ENCODE data around the gene DUSP1. TPM values are rescaled to one million over a fixed set of nuclear protein-coding genes. Genes with fewer than 3 reads are reported as not detected.

DUSP1 gene
- total and polyA plus RNA-seq, 10 of the 15 experiments (the other 5 are each of a cell fraction or from before 2014, with no cell fraction given), result 1.4 to 6.2 (median 3.9) TPM

GRCh38 chr5:172741206-172741582, 29.8 kb downstream of the DUSP1 start:
- DNase-seq (ENCODE audit: low read depth, low spot score) (no peak), FAIRE-seq (no peak), ATAC-seq (no peak)
- Histone ChIP-seq H3K4me2 (ENCODE audit: control insufficient read depth, insufficient read depth) (no peak overlapping the region), H3K27ac (ENCODE audit: control insufficient read depth, insufficient read depth) (no peak overlapping the region), H3K9me3 (replicated peaks; ENCODE audit: control insufficient read depth, insufficient read depth, low read length) (no peaks in the 10 kb centered on the region), H4K20me1 (ENCODE audit: control insufficient read depth, insufficient read depth) (no peaks in the 10 kb centered on the region), H2AFZ (ENCODE audit: control insufficient read depth, low read depth, low read length) (no peak overlapping the region), H3K4me3 (no peak overlapping the region), H3K4me1 (ENCODE audit: control insufficient read depth, insufficient read depth, low read length) (peaks cover 3% of the 10 kb centered on the region), H3K79me2 (ENCODE audit: control insufficient read depth, insufficient read depth, low read length) (no peaks in the 10 kb centered on the region), H3K27me3 (replicated peaks in 1 of 2; ENCODE audit: control insufficient read depth in 2 of 2, insufficient read depth in 2 of 2, low read length in 1 of 2) (no peaks in the 10 kb centered on the region), H3K9ac (ENCODE audit: control insufficient read depth, insufficient read depth, low read length) (no peak overlapping the region), H3K36me3 (ENCODE audit: control insufficient read depth in 2 of 2, insufficient read depth in 2 of 2, low read length in 1 of 2) (no peaks in the 10 kb centered on the region)
- no peak for TF ChIP-seq SRF (IDR thresholded peaks at IDR 0.05; ENCODE audit: low read depth in 2 of 2, low read length in 2 of 2)
- TF ChIP-seq GATAD2B (conservative IDR thresholded peaks at IDR 0.05; ENCODE audit: low read depth), result no peak
- TF ChIP-seq WRNIP1 (IDR thresholded peaks at IDR 0.05; ENCODE audit: borderline replicate concordance, low read depth, low read length), result no peak
- no peak for TF ChIP-seq NR2F1 (conservative IDR thresholded peaks at IDR 0.05)
- no peak for TF ChIP-seq BCLAF1 (IDR thresholded peaks at IDR 0.05)
- TF ChIP-seq POLR2AphosphoS5 (IDR thresholded peaks at IDR 0.05; ENCODE audit: low read length), result no peak
- no peak for TF ChIP-seq TCF12 (IDR thresholded peaks at IDR 0.05; ENCODE audit: low read depth, low read length)
- TF ChIP-seq NBN (IDR thresholded peaks at IDR 0.05), result no peak
- no peak for TF ChIP-seq POLR2AphosphoS2 (IDR thresholded peaks at IDR 0.05; ENCODE audit: low read depth, low read length)
- 72% methylated on average over 1 of the region's 1 CpG for WGBS (ENCODE audit: insufficient coverage, insufficient replicate concordance, low lambda C conversion rate, missing lambda C conversion rate)
- ChIA-PET SMC1A (ENCODE audit: uncharacterized antibody, unreplicated experiment) (interaction anchor here (0.8 kb wide), 1 partner anchor 165 kb away, joined by 3 read pairs; no protein-coding TSS in a partner anchor), POLR2A (no interaction called here), CTCF (no interaction called here), RAD21 (ENCODE audit: unreplicated experiment) (interaction anchor here (1.4 kb wide), 1 partner anchor 30 kb away, joined by 5 read pairs; the partner anchor contains the start of gene DUSP1)
- intact Hi-C loops (cut with micrococcal nuclease; ENCODE audit: unreplicated experiment), result no loop called here
- in situ Hi-C loops (cut with MboI), result no loop called here
- no TSS peak for BruUV-seq (replicated peaks)

Measured in GM12878 (cell line).